Stimulated activated CD8-positive, alpha-beta memory T cell treated with anti-CD3 and anti-CD28 coated beads, Interleukin-15, amount 100 ng/mL, for 48 hours (primary cell): ENCODE results near the gene PRICKLE1.
"Not testable (repeated sequence)": the region's sequence is repeated elsewhere in the genome, so short reads cannot be mapped to it uniquely, and the experiment has no call there.

Experiments used
- DNase-seq, 2 donors: peaks; one replicate each; pipeline ENCODE4 v3.0.0-alpha.2; 2020; ENCODE audit warnings: low read depth in 2 of 2

The PRICKLE1 gene

GRCh38 chr12:42556917-42557316, 32.6 kb downstream of the PRICKLE1 start:
- DNase-seq = no peak

- no peak for DNase-seq
These were observed 36.7 kb downstream of the PRICKLE1 start for GRCh38 chr12:42552822-42553221.

- no peak for DNase-seq
These were observed 38.7 kb downstream of the PRICKLE1 start for GRCh38 chr12:42550800-42551199.

- DNase-seq = no peak
These were observed 42.8 kb downstream of the PRICKLE1 start for GRCh38 chr12:42546709-42547108.

GRCh38 chr12:42541965-42542364, 47.6 kb downstream of the PRICKLE1 start:
- no peak for DNase-seq

- DNase-seq = not testable (repeated sequence)
These were observed 48.2 kb downstream of the PRICKLE1 start for GRCh38 chr12:42541308-42541707.

- DNase-seq = no peak
These were observed 49.9 kb downstream of the PRICKLE1 start for GRCh38 chr12:42539696-42540095.

GRCh38 chr12:42538203-42538602, 51.3 kb downstream of the PRICKLE1 start:
- DNase-seq = no peak

GRCh38 chr12:42534184-42534838, 55.2 kb downstream of the PRICKLE1 start:
- DNase-seq = no peak

- no peak for DNase-seq
These were observed 59.3 kb downstream of the PRICKLE1 start for GRCh38 chr12:42530284-42530683.

GRCh38 chr12:42525444-42525843, 64.1 kb downstream of the PRICKLE1 start:
- DNase-seq = no peak

GRCh38 chr12:42524716-42525115, 64.8 kb downstream of the PRICKLE1 start:
- DNase-seq = no peak

GRCh38 chr12:42516573-42516972, 73.0 kb downstream of the PRICKLE1 start:
- DNase-seq = no peak

- DNase-seq = no peak
These were observed 77.9 kb downstream of the PRICKLE1 start for GRCh38 chr12:42511656-42512055.

- no peak for DNase-seq
These were observed 78.7 kb downstream of the PRICKLE1 start for GRCh38 chr12:42510823-42511222.

GRCh38 chr12:42508913-42509460, 80.6 kb downstream of the PRICKLE1 start:
- no peak for DNase-seq

- DNase-seq = no peak
These were observed 82.0 kb downstream of the PRICKLE1 start for GRCh38 chr12:42507565-42507964.

GRCh38 chr12:42507081-42507480, 82.5 kb downstream of the PRICKLE1 start:
- no peak for DNase-seq

GRCh38 chr12:42504049-42504448, 85.5 kb downstream of the PRICKLE1 start:
- DNase-seq = no peak

- DNase-seq = no peak
These were observed 86.9 kb downstream of the PRICKLE1 start for GRCh38 chr12:42502682-42503081.

- no peak for DNase-seq
These were observed 90.8 kb downstream of the PRICKLE1 start for GRCh38 chr12:42498549-42499247.

GRCh38 chr12:42496886-42497285, 92.7 kb downstream of the PRICKLE1 start:
- no peak for DNase-seq

- DNase-seq = no peak
These were observed 94.3 kb downstream of the PRICKLE1 start for GRCh38 chr12:42495244-42495643.
